Parathyroid adenoma (tissue), 2 donors: ENCODE results near the gene PRKAR1B.

Source experiments
- H2AFZ ChIP-seq: fragments of 300-600 bp; sonication (generic); one replicate; pipeline ENCODE4 v1.7.0; 2017; ENCODE audit warnings: antibody characterized with exemption, mild to moderate bottlenecking
- H3K27ac ChIP-seq: fragments of 300-600 bp; sonication (generic); one replicate; pipeline ENCODE4 v1.7.0; 2017
- H3K27me3 ChIP-seq: fragments of 300-600 bp; sonication (generic); one replicate; pipeline ENCODE4 v1.7.0; 2017; ENCODE audit warnings: low read length; ENCODE audit not compliant: control insufficient read depth, insufficient read depth
- H3K36me3 ChIP-seq: fragments of 300-600 bp; sonication (generic); one replicate; pipeline ENCODE4 v1.7.0; 2017; ENCODE audit warnings: low read length; ENCODE audit not compliant: control insufficient read depth, insufficient read depth
- H3K4me1 ChIP-seq: fragments of 300-600 bp; sonication (generic); one replicate; pipeline ENCODE4 v1.7.0; 2017; ENCODE audit warnings: control low read depth
- H3K4me2 ChIP-seq: fragments of 300-600 bp; sonication (generic); one replicate; pipeline ENCODE4 v1.7.0; 2017; ENCODE audit warnings: low read length
- H3K4me3 ChIP-seq: fragments of 300-600 bp; sonication (generic); one replicate; pipeline ENCODE4 v1.7.0; 2017; ENCODE audit warnings: low read depth, low read length
- H3K79me2 ChIP-seq: fragments of 300-600 bp; sonication (generic); one replicate; pipeline ENCODE4 v1.7.0; 2017; ENCODE audit warnings: control low read depth
- H3K9ac ChIP-seq: fragments of 300-600 bp; sonication (generic); one replicate; pipeline ENCODE4 v1.7.0; 2017; ENCODE audit warnings: mild to moderate bottlenecking
- H3K9me3 ChIP-seq: fragments of 300-600 bp; sonication (generic); one replicate; pipeline ENCODE4 v1.7.0; 2017; ENCODE audit warnings: low read length; ENCODE audit not compliant: control insufficient read depth
- TF ChIP-seq, protein P1 (sequence below): fragments of 300-600 bp; sonication (generic); IDR thresholded peaks from one replicate; pipeline ENCODE4 v1.7.0; 2017; ENCODE audit warnings: antibody characterized with exemption, mild to moderate bottlenecking
- donor health status: primary hyperparathyroidism.

PRKAR1B gene

DNA sequence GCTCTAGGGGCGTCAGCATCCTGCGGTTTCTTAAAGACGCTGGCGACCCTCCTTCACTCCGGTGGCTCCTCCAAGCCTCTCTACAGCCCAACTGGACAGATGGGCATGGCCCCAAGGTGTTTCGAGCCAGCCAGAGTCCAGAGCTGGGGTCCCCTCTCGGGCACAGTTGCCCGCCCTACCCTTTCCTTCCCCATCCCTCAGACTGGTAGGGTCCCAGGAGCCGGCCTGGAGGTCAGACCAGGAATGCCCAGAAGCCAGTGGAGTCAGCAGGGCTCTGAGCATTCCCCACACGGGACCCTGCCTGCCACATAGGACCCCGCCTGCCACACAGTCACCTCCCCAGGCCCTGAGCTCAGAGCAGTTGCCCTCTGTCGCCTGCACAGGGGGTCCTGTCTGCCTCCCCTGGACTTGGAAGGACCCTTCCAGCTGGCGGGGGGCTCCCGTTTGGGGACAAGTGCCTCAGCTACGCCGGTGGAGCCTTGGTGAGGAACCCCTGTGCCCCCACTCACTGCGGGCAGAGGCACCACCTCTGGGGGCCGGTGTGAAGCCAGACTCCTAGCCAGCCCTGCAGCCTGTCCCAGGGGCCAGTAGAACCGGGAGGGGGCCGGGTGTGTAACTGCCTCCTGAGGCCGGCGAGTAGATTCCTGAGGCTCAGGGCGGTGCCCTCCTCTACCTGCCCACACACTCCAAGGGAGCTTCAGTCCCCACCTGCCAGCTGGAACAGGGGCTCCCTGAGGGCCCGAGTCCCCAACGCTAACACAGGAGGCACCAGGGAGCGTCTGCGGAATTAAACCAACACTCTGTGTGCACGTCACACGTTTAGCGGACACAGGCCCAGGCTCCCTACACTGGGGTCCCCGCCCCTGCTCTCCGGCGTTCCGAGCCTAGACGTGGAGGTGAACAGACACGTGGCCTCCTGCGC is 188.1 kb downstream of the PRKAR1B start:
- Histone ChIP-seq H3K4me2 (no peak overlapping the region), H3K36me3 (no peaks in the 10 kb centered on the region), H3K27ac (no peak overlapping the region), H3K9ac (no peak overlapping the region), H3K79me2 (no peaks in the 10 kb centered on the region), H3K9me3 (no peaks in the 10 kb centered on the region), H3K4me1 (no peaks in the 10 kb centered on the region), H3K4me3 (no peak overlapping the region), H3K27me3 (no peaks in the 10 kb centered on the region), H2AFZ (no peak overlapping the region)
- TF ChIP-seq, protein P1, sequence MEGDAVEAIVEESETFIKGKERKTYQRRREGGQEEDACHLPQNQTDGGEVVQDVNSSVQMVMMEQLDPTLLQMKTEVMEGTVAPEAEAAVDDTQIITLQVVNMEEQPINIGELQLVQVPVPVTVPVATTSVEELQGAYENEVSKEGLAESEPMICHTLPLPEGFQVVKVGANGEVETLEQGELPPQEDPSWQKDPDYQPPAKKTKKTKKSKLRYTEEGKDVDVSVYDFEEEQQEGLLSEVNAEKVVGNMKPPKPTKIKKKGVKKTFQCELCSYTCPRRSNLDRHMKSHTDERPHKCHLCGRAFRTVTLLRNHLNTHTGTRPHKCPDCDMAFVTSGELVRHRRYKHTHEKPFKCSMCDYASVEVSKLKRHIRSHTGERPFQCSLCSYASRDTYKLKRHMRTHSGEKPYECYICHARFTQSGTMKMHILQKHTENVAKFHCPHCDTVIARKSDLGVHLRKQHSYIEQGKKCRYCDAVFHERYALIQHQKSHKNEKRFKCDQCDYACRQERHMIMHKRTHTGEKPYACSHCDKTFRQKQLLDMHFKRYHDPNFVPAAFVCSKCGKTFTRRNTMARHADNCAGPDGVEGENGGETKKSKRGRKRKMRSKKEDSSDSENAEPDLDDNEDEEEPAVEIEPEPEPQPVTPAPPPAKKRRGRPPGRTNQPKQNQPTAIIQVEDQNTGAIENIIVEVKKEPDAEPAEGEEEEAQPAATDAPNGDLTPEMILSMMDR = no peak

DNA sequence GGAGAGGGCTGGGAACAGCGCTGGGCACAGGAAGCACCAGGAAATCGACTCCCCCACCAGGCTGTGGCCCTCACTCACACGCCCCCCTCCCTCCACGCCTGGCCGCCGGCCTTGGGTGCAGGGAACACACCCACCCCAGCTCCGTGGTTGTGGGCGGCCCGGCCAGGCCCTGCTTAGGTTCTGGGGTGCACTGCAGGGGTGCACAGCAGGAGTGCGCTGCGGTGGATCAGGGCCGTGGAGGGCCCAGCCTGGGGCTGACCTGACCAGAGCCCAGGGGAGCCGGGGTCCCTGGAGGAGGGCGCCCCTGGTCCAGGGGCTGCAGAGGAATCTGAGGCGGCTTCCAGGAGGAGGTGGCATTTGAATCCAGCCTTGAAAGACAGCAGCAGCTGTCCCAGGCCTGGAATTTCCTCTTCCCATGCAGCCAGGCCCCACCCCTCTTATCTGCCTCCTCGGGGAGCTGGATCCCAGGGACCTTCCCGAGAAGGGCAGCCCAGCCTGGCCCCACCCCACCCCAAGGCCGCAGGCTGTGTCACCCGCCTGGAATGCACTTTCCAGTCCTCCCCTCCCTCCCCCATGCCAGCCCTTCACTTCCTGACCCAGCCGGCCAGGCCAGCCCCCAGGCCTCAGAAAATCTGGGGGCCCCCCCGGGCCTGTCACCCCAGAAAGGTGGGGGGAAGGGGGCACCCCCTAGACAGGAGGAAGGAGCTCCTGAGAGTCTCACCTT is 189.0 kb downstream of the PRKAR1B start:
- Histone ChIP-seq H3K27ac (no peak overlapping the region), H3K4me3 (no peak overlapping the region), H2AFZ (no peak overlapping the region), H3K27me3 (no peaks in the 10 kb centered on the region), H3K9ac (no peak overlapping the region), H3K4me1 (no peaks in the 10 kb centered on the region), H3K79me2 (no peaks in the 10 kb centered on the region), H3K9me3 (no peaks in the 10 kb centered on the region), H3K4me2 (no peak overlapping the region), H3K36me3 (no peaks in the 10 kb centered on the region)
- TF ChIP-seq, protein P1 = no peak

DNA sequence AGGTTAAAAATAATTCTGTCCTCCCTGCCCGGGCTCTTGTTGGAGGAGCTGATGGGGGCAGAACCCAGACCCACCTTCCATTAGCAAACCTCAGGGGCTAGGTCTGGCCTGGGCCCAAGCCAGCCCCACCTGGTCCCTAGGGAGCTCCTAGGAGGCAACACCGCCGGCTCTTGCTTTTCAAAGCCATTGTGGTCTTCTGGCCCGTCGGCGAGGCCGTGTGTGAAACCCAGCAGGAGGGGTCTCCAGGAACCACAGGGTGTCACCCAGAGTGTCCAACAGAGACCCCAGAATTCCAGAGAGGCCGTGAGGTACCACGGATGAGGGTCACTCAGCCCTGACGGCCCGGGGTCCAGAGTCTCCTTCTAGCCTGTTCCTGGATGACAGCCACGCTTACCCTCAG is 190.8 kb downstream of the PRKAR1B start:
- H3K4me3 ChIP-seq = no peak overlapping the region
- H3K4me2 ChIP-seq = no peak overlapping the region
- no peaks in the 10 kb centered on the region for H3K79me2 ChIP-seq
- no peaks in the 10 kb centered on the region for H3K4me1 ChIP-seq
- H3K27ac ChIP-seq = no peak overlapping the region
- no peaks in the 10 kb centered on the region for H3K9me3 ChIP-seq
- no peak overlapping the region for H3K9ac ChIP-seq
- no peaks in the 10 kb centered on the region for H3K36me3 ChIP-seq
- no peaks in the 10 kb centered on the region for H3K27me3 ChIP-seq
- TF ChIP-seq, protein P1 = no peak
- no peak overlapping the region for H2AFZ ChIP-seq

DNA sequence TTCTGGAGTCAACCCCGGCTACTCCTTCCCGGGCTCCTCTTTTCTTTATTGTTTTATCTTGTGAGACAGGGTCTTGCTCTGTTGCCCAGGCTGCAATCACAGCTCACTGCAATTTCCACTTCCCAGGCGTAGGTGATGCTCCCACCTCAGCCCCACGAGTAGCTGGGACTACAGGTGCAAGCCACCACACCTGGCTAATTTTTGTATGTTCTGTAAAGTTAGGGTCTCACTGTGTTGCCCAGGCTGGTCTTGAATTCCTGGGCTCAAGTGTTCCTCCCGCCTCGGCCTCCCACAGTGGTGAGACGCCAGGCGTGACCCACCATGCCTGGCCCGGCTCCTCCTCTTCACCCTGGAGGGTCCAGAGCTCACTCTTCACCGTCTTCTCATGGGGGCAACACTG is 192.1 kb downstream of the PRKAR1B start:
- no peaks in the 10 kb centered on the region for H3K4me1 ChIP-seq
- H3K27me3 ChIP-seq = no peaks in the 10 kb centered on the region
- TF ChIP-seq, protein P1 = no peak

More for the DNA sequence above, 192.1 kb downstream of the PRKAR1B start:
- no peaks in the 10 kb centered on the region for H3K36me3 ChIP-seq
- H3K9me3 ChIP-seq = no peaks in the 10 kb centered on the region
- no peak overlapping the region for H3K9ac ChIP-seq
- H2AFZ ChIP-seq = no peak overlapping the region
- no peak overlapping the region for H3K4me2 ChIP-seq
- H3K27ac ChIP-seq = no peak overlapping the region
- no peaks in the 10 kb centered on the region for H3K79me2 ChIP-seq
- no peak overlapping the region for H3K4me3 ChIP-seq
